Glutamatergic neuron (in vitro differentiated cells): ENCODE measurements around the gene USP7. TPM values are rescaled to one million over a fixed set of nuclear protein-coding genes. Genes with fewer than 3 reads are reported as not detected.

Source experiments
- DNase-seq: peaks from one replicate; pipeline ENCODE4 v3.0.0; 2022
- H3K27ac Mint-ChIP-seq: one replicate; pipeline ENCODE4 v1.8.0; 2020; ENCODE audit warnings: mild to moderate bottlenecking, mixed read lengths, inconsistent platforms; ENCODE audit not compliant: unreplicated experiment
- H3K27me3 Mint-ChIP-seq: one replicate; pipeline ENCODE4 v1.8.0; 2020; ENCODE audit warnings: mild to moderate bottlenecking, moderate library complexity, mixed read lengths, inconsistent platforms; ENCODE audit not compliant: unreplicated experiment
- H3K36me3 Mint-ChIP-seq: one replicate; pipeline ENCODE4 v1.8.0; 2020; ENCODE audit warnings: mild to moderate bottlenecking, mixed read lengths, inconsistent platforms; ENCODE audit not compliant: unreplicated experiment
- H3K4me1 Mint-ChIP-seq: one replicate; pipeline ENCODE4 v1.8.0; 2020; ENCODE audit warnings: mild to moderate bottlenecking, low read depth, mixed read lengths, inconsistent platforms; ENCODE audit not compliant: unreplicated experiment
- H3K4me3 Mint-ChIP-seq: one replicate; pipeline ENCODE4 v1.8.0; 2020; ENCODE audit warnings: mild to moderate bottlenecking, mixed read lengths, inconsistent platforms; ENCODE audit not compliant: unreplicated experiment
- H3K9me3 Mint-ChIP-seq: one replicate; pipeline ENCODE4 v1.8.0; 2020; ENCODE audit warnings: mild to moderate bottlenecking, moderate library complexity, mixed read lengths, inconsistent platforms; ENCODE audit not compliant: unreplicated experiment
- total RNA-seq: library from RNA; stranded (reverse); fragmentation: NEBNext Ultra II Directional; extraction: Animal tissue kit (Norgen Biotek cat#: 25700); gene quantifications from one replicate; pipeline ENCODE4 v1.2.1, GENCODE V29; 2021; ENCODE audit not compliant: unreplicated experiment
- TF ChIP-seq, protein P1 (sequence below): fragments of 200-600 bp; sonication (generic); IDR thresholded peaks from one replicate; pipeline ENCODE4 v1.5.0; 2021; ENCODE audit not compliant: partially characterized antibody, unreplicated experiment

USP7 gene
- total RNA-seq, 1 donor from 2014 or later: 167 TPM

DNA sequence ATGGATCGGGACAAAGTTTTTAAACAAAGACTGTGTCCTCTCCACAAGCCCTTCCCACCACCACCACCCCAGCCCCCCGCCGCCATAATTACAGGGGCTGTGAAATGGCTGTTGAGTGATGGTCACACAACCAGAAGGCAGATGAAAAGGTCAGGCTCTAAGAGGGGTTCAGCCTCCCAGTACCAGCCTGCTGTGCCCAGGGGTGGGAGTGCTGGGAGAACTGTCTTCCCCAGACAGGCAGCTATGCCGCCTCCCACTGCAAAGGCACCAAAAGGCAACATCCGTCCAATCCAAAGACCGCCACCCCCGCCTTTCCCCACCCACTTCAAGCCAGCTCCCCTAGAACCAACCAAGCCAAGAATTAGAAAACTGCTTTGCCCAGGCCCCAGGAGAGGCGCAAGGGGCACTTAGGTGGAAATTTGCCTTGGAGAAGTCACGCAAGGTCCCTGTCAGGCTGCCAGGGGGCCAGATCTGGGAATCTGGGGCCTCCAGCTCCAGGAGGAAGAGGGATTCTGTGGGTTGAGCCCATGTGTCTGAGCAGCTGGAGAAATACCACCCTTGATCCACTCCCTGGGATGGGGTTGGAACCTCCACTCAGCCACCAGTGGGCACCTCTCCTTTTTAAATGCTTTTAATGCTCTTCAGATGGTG lies 109.3 kb downstream of the USP7 start:
- peaks cover 24% of the 10 kb centered on the region for H3K4me1 Mint-ChIP-seq
- no peak for DNase-seq
- peaks cover 10% of the 10 kb centered on the region for H3K27me3 Mint-ChIP-seq
- H3K9me3 Mint-ChIP-seq: peaks cover 7% of the 10 kb centered on the region
- H3K27ac Mint-ChIP-seq: no peak overlapping the region
- H3K36me3 Mint-ChIP-seq: no peaks in the 10 kb centered on the region
- TF ChIP-seq, protein P1, sequence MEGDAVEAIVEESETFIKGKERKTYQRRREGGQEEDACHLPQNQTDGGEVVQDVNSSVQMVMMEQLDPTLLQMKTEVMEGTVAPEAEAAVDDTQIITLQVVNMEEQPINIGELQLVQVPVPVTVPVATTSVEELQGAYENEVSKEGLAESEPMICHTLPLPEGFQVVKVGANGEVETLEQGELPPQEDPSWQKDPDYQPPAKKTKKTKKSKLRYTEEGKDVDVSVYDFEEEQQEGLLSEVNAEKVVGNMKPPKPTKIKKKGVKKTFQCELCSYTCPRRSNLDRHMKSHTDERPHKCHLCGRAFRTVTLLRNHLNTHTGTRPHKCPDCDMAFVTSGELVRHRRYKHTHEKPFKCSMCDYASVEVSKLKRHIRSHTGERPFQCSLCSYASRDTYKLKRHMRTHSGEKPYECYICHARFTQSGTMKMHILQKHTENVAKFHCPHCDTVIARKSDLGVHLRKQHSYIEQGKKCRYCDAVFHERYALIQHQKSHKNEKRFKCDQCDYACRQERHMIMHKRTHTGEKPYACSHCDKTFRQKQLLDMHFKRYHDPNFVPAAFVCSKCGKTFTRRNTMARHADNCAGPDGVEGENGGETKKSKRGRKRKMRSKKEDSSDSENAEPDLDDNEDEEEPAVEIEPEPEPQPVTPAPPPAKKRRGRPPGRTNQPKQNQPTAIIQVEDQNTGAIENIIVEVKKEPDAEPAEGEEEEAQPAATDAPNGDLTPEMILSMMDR: no peak
- H3K4me3 Mint-ChIP-seq: no peak overlapping the region

DNA sequence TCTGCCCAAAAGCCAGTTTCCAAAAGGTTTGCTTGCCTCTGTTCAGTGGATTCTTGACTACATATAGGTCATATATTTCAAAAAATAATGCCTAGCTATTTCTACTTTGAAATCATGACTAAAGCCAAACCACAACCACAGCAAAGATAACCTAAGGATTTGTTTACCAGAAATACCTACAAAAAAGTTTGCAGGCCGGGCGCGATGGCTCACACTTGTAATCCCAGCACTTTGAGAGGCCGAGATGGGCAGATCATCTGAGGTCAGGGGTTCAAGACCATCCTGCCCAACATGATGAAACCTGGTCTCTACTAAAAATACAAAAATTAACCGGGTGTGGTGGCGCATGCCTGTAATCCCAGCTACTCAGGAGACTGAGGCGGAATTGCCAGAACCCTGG lies 110.1 kb downstream of the USP7 start:
- Mint-ChIP-seq H3K27ac (no peak overlapping the region), H3K4me1 (peaks cover 32% of the 10 kb centered on the region), H3K4me3 (no peak overlapping the region), H3K9me3 (peaks cover 10% of the 10 kb centered on the region), H3K36me3 (no peaks in the 10 kb centered on the region), H3K27me3 (peaks cover 7% of the 10 kb centered on the region)
- TF ChIP-seq, protein P1: no peak
- DNase-seq: no peak

DNA sequence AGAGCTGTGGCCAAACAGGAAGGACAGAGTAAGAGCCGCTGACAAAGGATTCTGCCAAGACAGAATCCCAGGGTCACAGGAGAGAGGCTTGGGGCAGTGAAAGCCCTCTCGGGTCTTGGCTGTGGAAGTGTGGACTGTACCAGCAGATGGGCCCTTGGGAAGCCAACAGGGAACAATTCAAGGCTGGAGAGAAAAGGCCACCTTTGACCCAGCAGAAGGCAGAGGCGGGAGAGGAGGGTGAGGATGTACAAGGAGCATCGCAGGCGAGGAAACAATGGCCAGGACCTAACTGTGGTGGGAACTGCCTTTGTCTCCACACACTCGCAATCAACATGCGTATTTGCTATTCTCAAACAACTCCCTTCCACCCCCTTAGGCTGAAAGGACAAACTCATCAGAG lies 110.6 kb downstream of the USP7 start:
- H3K4me3 Mint-ChIP-seq: no peak overlapping the region
- H3K36me3 Mint-ChIP-seq: no peaks in the 10 kb centered on the region
- H3K4me1 Mint-ChIP-seq: peaks cover 37% of the 10 kb centered on the region
- peaks cover 7% of the 10 kb centered on the region for H3K27me3 Mint-ChIP-seq
- H3K27ac Mint-ChIP-seq: peak overlapping the region; percentile 36
- TF ChIP-seq, protein P1: no peak
- DNase-seq: no peak
- peaks cover 10% of the 10 kb centered on the region for H3K9me3 Mint-ChIP-seq

DNA sequence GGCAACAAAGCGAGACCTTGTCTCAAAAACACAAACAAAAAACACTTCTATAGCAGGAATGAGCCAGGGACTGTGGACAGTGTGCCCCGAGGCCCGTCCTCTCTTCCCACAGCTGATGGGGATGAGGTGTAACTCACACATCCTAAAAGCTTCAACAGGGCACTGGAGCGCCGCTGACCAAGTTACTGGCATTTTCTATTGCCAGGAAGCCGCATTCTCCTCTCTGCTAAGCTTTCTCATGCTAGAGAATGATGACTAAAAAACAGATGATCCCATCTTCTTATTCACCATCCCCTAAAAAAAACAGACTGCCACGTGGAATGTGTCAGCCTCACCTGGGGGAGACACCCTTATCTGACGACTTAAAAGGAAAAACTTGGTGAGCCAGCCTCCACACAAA lies 111.2 kb downstream of the USP7 start:
- TF ChIP-seq, protein P1: no peak
- Mint-ChIP-seq H3K4me1 (peaks cover 40% of the 10 kb centered on the region), H3K27me3 (peaks cover 3% of the 10 kb centered on the region), H3K9me3 (peaks cover 10% of the 10 kb centered on the region), H3K27ac (peak overlapping the region; percentile 36), H3K4me3 (no peak overlapping the region), H3K36me3 (no peaks in the 10 kb centered on the region)
- no peak for DNase-seq

DNA sequence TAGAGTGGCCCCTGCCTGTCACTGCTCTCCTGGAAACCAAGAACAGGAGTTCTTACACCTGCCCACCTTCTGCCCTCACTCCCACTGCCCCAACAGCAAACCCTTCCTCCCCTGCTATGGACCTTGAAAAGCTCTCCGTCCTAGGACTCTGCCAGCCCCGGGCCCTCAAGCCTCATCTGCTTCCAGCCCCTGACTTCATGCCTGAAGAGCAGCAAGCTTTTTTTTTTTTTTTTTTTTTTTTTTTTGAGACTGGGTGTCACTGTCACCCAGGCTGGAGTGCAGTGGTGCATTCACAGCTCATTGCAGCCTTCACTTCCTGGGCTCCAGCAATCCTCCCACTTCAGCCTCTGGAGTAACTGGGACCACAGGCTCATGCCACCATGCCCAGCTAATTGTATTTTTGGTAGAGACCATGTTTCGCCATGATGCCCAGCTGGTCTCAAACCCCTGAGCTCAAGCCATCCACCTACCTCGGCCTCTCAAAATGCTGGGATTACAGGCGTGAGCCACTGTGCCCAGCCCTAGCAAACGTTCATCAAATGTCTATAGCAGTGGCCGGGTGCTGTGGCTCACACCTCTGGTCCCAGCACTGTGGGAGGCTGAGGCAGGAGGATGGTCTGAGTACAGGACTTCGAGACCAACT lies 111.8 kb downstream of the USP7 start:
- no peak overlapping the region for H3K4me3 Mint-ChIP-seq
- H3K27ac Mint-ChIP-seq: no peak overlapping the region
- no peak for DNase-seq
- no peaks in the 10 kb centered on the region for H3K36me3 Mint-ChIP-seq
- TF ChIP-seq, protein P1: no peak
- H3K4me1 Mint-ChIP-seq: peaks cover 43% of the 10 kb centered on the region
- H3K9me3 Mint-ChIP-seq: peaks cover 10% of the 10 kb centered on the region
- peaks cover 3% of the 10 kb centered on the region for H3K27me3 Mint-ChIP-seq
